Adipose tissue (tissue), 3 donors: ENCODE data around the gene PADI2. TPM values are rescaled to one million over a fixed set of nuclear protein-coding genes. Genes with fewer than 3 reads are reported as not detected.

Source experiments
- H3K27ac ChIP-seq: one replicate; pipeline ENCODE4 v1.5.1; 2013; ENCODE audit warnings: low read depth, low read length
- WGBS, 3 donors: extraction: QIAGEN DNeasy Blood & Tissue Kit; methylation state at CpG; one replicate each; pipeline ENCODE4 v1.1.7; 2013; 5-methylcytosine and 5-hydroxymethylcytosine counted together
- polyA plus RNA-seq, 3 donors: library from polyadenylated mRNA; stranded (reverse); fragments of 200-250 nt; gene quantifications; one replicate each; pipeline ENCODE4 v1.2.3, GENCODE V29; 2013
- donor health status: healthy with polysubstance abuse.
- donor health status: Bipolar disorder and iron deficiency.
- donor health status: healthy.

PADI2 gene
- 1 to 10 TPM; 1.2 to 4.3 (median 4.2) TPM for polyA plus RNA-seq

- 1 to 3% (median 3%) methylated on average over 49 to 58 of the region's 58 CpGs for WGBS, 3 donors
- no peak within 1 kb of the TSS for H3K27ac ChIP-seq
Observed at GRCh38 chr1:17119076-17119772, at the start of gene PADI2. PADI2 (minus strand) TSS chr1:17119451; CDS start chr1:17119371, 80 bp downstream.

GRCh38 chr1:17168091-17168876 lies 49.0 kb upstream of the PADI2 start:
- WGBS, 3 donors: 43 to 66% (median 62%) methylated on average over 13 of the region's 13 CpGs
- no peak overlapping the region for H3K27ac ChIP-seq

GRCh38 chr1:17167786-17168090 lies 48.5 kb upstream of the PADI2 start:
- no peak overlapping the region for H3K27ac ChIP-seq
- WGBS, 3 donors: 72 to 86% (median 78%) methylated on average over 5 of the region's 5 CpGs

- 26 to 38% (median 28%) methylated on average over 4 of the region's 4 CpGs for WGBS, 3 donors
- H3K27ac ChIP-seq: no peak overlapping the region
Observed at GRCh38 chr1:17167041-17167785, 48.0 kb upstream of the PADI2 start.

- WGBS, 3 donors: 50 to 92% (median 71%) methylated on average over 1 of the region's 1 CpG
- H3K27ac ChIP-seq: no peak overlapping the region
Observed at GRCh38 chr1:17165823-17166222, 46.6 kb upstream of the PADI2 start.

- H3K27ac ChIP-seq: no peak overlapping the region
- WGBS, 3 donors: 67 to 81% (median 77%) methylated on average over 16 of the region's 16 CpGs
Observed at GRCh38 chr1:17163789-17164666, 44.8 kb upstream of the PADI2 start.

- no peak overlapping the region for H3K27ac ChIP-seq
- WGBS, 3 donors: 77 to 90% (median 90%) methylated on average over 7 of the region's 7 CpGs
Observed at GRCh38 chr1:17163371-17163770, 44.1 kb upstream of the PADI2 start.

- WGBS, 3 donors: 74 to 84% (median 81%) methylated on average over 7 of the region's 7 CpGs
- H3K27ac ChIP-seq: no peak overlapping the region
Observed at GRCh38 chr1:17162941-17163340, 43.7 kb upstream of the PADI2 start.

GRCh38 chr1:17161926-17162800 lies 42.9 kb upstream of the PADI2 start:
- 80 to 83% (median 82%) methylated on average over 20 of the region's 20 CpGs for WGBS, 3 donors
- no peak overlapping the region for H3K27ac ChIP-seq

GRCh38 chr1:17161137-17161740 lies 42.0 kb upstream of the PADI2 start:
- no peak overlapping the region for H3K27ac ChIP-seq
- WGBS, 3 donors: 80 to 86% (median 80%) methylated on average over 3 of the region's 3 CpGs

GRCh38 chr1:17158961-17159360 lies 39.7 kb upstream of the PADI2 start:
- 94 to 100% (median 95%) methylated on average over 2 of the region's 2 CpGs for WGBS, 3 donors
- H3K27ac ChIP-seq: no peak overlapping the region

GRCh38 chr1:17156108-17156507 lies 36.9 kb upstream of the PADI2 start:
- WGBS, 3 donors: 55 to 67% (median 58%) methylated on average over 3 of the region's 3 CpGs
- no peak overlapping the region for H3K27ac ChIP-seq

GRCh38 chr1:17155257-17155920 lies 36.1 kb upstream of the PADI2 start:
- no peak overlapping the region for H3K27ac ChIP-seq
- 14 to 35% (median 27%) methylated on average over 2 of the region's 2 CpGs for WGBS, 3 donors

- WGBS, 3 donors: 60 to 64% (median 61%) methylated on average over 8 of the region's 8 CpGs
- no peak overlapping the region for H3K27ac ChIP-seq
Observed at GRCh38 chr1:17149771-17150170, 30.5 kb upstream of the PADI2 start.

- WGBS, 3 donors: 25 to 32% (median 30%) methylated on average over 50 of the region's 50 CpGs
Observed at GRCh38 chr1:17148950-17149608, 29.8 kb upstream of the PADI2 start.

GRCh38 chr1:17145648-17146047 lies 26.4 kb upstream of the PADI2 start:
- H3K27ac ChIP-seq: no peak overlapping the region
- WGBS, 3 donors: 62 to 82% (median 64%) methylated on average over 2 of the region's 2 CpGs

More at GRCh38 chr1:17148950-17149608, 29.8 kb upstream of the PADI2 start:
- no peak overlapping the region for H3K27ac ChIP-seq
